Ramos (cell line): ENCODE data around the gene C2orf81.

Experiments used
- in situ Hi-C: fragments of 300-500 bp; cut with MboI; formaldehyde crosslinking; loops from one replicate; pipeline ENCODE4 v1.14.3; 2022; ENCODE audit warnings: low sequenced_read_pairs; ENCODE audit not compliant: unreplicated experiment

Gene C2orf81

DNA sequence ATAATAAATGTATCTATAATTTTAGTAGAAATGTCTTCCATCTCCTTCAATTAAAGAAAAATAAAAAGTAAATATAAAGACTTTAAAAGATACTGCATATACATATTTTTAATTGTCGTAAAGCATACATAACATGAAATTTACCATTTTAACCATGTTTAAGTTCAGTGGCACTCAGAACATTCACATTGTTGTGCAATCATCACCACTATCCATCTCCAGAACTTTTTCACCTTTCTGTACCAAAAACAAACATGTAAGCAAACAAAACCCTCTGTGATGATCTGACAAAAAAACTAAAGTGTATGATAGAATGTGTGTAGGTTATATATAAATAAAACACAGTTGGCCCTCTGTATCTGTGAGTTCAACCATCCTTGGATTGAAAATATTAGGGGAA lies 27.9 kb downstream of the C2orf81 start:
- in situ Hi-C loops = loop anchor here (10.0 kb wide), 1 partner anchor 149 kb away; no protein-coding TSS in a partner anchor

DNA sequence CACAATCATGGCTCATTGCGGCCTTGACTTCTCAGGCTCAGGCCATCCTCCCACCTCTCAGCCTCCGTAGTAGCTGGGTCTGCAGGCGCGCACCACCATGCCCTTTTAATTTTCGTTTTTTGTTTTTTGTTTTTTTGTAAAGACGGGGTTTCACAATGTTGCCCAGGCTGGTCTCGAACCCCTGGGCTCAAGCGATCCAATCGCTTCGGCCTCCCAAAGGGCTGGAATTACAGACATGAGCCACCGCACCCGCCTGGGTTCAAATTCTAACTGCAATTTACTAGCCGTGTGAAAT lies 29.0 kb downstream of the C2orf81 start:
- in situ Hi-C loops = loop anchor here (10.0 kb wide), 1 partner anchor 148 kb away; no protein-coding TSS in a partner anchor

DNA sequence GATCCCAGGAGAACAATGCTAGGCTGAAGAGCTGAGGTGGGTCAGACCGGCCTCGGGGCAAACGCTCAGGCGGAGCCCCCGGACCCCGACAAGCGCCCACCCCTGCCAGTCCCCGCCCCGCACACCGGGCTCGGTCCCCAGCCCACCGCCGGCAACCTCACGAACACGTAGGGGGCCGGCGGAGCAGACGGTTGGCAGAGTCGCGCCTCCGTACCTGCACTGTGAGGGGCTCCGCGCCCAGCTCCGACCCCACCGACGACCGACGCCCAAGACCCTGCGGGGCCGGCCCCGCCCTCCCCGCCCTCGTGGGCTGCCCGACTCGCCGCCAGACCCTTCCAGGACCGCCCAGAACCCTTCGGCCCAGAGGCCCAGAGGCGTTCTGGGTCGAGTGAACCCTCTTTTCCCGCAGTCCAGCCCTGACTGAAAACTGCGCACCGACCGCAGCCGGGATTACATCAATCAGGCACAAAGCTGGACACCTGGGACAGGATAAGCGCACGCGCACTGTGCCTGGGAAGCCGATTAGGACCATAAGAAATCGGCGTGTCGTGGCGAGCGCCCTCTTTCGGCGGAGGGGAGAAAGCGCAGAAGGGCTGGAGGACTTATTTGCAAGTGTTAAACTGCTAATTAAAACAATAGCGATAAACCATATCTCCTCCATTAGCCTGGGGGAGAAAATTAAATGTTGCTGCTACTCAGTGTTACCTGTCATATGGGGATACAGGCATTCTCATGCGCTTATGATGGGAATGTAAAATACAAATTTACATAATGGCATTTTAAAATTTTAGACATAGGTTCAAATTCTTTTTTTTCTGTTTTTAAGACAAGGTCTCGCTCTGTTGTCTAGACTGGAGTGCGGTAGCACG lies 29.6 kb downstream of the C2orf81 start:
- in situ Hi-C loops = loop anchor here (10.0 kb wide), 1 partner anchor 147 kb away; no protein-coding TSS in a partner anchor

DNA sequence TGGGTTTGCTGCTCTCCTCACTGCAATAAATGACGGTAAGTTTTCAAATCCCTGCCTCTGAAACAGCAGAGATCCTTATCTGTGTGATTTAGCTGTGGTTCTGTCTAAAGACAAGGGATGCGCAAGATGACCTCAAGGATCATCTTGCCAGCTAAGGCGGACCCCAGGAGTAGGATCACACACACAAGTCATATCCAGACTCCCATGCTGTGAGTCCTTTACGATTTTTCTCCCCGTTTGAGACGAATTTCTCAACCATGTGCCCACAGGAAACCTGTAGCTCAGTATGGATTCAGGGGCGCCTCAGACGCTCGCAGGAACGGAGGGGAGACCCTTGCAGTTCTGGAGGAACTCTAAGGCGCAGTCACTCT lies 30.2 kb downstream of the C2orf81 start:
- in situ Hi-C loops = loop anchor here (10.0 kb wide), 1 partner anchor 146 kb away; no protein-coding TSS in a partner anchor

DNA sequence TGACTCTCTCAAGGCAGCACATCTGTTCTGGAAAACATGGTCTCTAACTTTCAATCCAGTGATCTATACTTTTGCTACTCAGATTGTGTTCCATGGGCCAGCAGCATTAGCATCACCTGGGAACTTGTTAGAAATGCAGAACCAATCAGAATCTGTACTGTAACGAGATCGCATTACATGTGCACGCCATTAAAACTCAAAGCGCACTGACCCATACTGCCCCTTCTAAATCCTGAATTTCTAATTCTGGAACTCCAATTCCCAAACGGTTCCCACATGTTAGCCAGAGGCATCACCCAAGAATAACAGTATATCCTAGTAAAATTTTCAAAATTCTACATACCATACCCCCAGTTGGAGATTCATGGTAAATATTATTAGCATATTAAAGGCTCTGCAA lies 30.8 kb downstream of the C2orf81 start:
- in situ Hi-C loops = loop anchor here (10.0 kb wide), 1 partner anchor 146 kb away; no protein-coding TSS in a partner anchor

DNA sequence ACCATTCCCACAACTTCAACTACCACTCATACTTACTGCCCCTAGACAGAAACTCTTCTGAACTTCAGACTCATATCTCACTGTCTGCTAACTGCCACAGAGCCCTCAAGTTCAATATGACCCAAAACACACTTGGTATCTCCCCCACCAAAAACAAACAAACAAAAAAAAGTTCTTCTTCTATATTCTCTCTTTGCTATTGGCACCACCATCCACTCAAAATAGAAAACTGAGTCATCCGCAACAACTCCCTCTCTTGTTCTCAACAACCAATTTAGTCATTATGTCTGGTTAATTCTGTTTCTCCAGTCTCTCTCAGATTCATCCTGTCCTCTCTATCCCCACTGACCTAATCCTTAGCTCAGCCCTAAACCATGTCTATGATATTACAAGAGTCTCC lies 34.1 kb downstream of the C2orf81 start:
- in situ Hi-C loops = no loop called here

DNA sequence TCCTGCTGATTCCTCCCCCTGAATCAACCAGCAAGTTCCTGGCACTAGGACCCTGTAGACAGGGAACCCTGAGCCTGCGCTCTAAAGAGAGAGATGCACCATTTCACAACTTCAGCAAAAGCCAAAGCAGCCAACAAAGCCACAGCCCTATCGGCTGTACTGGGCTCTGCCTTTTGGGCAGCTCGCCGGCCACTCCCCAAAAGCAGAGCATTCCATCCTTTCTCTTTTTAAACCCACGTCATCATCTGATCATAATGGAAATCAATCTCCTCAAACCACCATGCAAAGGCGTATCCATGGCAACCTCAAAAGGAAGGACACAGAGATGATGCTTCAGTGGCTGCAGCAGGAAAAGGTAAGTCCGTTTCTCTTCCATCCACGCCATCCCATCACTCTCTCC lies 36.0 kb downstream of the C2orf81 start:
- in situ Hi-C loops = no loop called here

DNA sequence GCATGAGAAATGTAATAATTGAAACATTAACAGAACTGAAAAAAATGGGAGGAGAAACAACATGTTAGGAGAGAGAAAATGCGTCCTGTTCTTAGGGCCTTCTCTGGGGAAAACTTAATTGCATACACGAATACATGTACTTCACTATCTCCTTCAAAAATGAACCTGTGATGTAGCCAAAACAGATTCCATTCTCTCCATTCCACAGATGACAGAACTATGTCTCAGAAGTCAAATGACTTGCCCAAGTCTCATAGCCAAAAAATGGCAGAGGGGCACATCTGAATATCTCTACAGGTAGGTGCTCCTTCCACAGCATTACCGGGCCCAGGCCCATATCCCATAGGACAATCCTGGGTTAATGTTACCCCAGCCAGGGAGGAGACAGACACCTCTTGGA lies 37.4 kb downstream of the C2orf81 start:
- in situ Hi-C loops = no loop called here

DNA sequence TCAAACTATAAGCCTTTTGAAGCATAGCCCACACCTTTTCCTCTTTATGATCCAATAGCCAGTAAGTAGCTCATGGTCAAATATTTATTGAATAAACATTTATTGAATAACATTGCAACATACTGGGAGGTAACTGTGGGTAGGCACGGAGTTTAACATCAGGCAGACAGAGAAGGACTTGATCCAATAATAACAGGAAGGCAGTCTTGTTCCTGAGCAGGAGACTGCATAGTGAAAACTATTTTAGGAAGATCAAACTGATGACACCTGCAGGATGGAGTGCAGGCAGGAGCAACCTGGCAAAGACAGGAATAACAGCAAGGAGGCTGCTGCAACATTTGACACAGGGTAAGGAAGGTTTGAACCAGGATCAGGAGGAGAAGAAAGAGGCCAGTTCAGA lies 38.2 kb downstream of the C2orf81 start:
- in situ Hi-C loops = no loop called here

DNA sequence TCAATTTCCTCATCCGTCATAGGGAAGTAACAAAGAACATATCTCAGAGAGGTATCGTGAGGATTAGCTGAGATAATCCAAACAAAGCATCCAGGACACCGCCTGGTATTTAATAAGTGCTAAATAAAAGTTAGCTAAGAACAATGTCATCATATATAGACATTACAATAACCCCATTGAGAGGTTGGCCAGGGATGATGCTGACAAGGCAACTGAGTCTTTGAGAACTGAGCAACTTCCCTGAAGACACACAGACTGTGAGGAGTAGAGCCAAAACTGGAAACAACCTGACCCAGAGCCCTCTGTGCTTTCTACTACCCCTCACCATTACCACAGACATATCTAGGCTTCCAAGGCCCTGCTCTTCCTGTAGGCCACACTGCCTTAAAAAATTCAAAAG lies 39.7 kb downstream of the C2orf81 start:
- in situ Hi-C loops = no loop called here

DNA sequence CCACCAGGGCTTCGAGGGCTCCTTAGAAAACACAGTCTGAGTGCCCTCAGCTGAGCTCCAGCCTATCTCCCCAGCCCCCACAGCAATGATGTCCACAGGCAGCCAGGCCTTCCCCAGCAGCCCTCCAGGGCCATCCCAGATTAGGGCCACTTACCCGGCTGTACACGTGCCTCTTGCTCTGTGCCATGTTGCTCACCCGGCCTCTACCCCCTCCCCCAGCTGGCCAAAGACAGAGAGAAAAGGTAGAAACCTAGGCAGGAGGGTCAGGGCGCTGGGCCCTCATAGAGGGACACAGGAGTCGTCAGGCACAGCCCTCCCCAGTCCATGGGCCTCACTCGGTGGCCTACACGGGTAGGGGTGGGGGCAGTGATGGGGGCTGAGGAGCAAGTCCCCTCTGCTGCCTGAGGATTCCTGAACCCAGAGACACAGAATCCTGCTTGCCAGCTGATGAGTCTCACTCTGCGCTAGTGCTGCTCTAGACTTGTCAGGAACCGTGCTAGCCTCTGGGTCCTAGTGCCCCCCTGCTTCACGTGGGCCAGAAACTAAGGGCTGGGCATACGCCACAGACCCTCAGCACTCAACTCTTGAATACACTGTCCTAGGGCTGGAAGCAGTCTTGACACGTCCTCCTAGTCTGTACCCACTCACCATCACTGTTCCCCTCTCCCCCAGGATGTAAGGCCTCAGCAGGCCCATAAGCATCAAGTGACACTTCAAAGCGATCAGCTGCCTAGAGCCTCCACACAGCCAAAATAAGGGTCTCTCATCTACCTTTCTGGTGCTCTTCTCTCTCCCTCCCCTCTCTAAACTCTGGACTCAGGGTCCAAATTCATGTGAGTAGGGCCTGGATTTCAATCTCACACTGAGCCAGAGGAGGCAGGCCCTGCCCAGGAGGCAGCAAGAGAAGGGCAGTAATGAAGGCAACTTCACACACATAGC lies 41.3 kb downstream of the C2orf81 start, which contains the start of gene DCTN1:
Gene DCTN1, minus strand, starts transcription at position 461 of the 939 bp plus-strand sequence. Its CDS starts 274 bp downstream, at position 187.
- in situ Hi-C loops = no loop called here

DNA sequence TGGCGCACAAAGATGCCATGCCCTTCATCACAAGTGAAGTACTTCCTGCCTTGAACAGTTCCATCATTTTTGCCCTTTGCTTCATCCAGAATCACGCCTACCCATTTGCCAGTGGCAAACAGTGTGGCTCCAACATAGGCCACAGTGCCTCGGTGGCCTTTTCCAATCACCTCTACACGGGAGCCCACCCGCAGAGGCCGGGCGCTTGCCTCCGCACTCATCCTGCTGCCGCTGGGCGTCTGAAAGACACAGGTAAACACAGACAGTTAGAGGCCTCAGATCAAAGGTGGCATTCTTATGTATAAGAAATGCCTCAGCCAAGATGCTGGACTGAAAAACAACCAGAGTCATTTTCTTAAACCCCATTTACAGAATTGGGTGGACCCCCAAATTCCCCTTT lies 43.4 kb downstream of the C2orf81 start:
- in situ Hi-C loops = no loop called here

DNA sequence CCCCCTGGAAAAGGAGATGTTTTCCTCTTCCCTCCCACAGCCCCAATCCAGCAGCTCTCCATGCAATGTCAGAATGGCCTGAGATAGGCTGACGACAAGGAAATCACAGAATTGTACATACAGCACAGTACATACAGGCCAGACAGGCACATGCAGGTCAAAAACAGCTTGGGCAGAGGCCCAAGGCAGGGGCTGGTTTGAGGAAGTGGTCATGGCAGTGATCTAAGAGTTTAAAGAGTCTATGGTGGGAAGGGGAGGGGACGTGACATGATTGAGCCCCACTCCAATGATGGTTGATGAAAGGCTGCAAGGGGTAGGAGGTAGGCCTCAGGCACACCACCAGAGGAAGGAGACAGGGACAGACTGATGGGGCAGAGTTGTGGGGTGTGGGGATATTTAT lies 45.6 kb downstream of the C2orf81 start:
- in situ Hi-C loops = no loop called here

DNA sequence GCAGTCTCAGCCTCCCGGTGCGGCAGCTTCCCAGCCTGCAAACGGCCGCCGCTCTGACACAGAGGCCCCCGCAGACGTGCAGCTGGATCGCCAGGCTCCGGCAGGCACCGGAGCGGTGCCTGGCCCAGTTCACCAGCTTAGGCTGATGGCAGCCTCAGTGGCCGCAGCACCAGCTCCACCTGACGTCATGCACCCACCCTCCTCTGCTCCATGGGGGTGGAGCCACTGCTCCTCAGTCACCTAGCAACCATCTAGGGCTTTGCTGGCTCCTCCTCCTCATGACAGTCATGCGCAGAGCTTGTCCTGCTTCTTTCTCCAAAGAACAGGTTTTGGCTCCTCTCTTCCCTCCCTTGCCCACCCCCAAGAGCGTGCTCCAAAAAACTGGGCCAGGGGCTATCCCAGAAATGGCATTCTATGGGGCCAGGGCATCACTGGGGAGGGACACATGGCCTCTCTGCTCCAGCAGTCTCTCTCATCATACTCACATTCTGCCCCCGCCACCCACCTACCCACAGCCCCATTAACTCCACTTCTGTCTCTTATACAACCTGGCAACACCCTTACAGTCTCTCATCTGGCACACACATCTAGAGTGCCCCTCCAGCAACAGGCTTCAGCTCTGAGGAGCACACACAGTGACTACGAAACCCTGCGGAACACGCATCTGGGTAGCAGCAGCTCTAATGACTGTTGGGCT lies 46.8 kb downstream of the C2orf81 start:
- in situ Hi-C loops = no loop called here

DNA sequence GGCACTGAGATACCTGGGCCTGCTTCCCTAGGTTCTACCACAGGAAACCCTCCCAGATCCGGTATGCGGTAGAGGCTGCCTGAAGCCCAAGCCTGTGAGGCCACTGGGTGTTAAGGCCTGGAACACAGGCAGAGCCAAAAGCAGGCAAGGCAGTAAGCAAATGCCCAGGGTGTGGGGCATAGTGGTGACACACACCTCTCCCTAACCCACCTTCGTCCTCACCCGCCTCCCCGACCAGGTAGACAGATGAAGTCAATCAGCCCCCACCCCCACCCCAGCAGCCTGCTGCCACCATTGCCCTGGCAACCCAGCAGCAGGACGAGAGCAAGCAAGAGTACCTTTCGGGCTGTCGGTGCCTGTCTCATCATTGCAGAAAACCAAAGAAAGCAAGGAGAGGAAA lies 47.4 kb downstream of the C2orf81 start:
- in situ Hi-C loops = no loop called here

DNA sequence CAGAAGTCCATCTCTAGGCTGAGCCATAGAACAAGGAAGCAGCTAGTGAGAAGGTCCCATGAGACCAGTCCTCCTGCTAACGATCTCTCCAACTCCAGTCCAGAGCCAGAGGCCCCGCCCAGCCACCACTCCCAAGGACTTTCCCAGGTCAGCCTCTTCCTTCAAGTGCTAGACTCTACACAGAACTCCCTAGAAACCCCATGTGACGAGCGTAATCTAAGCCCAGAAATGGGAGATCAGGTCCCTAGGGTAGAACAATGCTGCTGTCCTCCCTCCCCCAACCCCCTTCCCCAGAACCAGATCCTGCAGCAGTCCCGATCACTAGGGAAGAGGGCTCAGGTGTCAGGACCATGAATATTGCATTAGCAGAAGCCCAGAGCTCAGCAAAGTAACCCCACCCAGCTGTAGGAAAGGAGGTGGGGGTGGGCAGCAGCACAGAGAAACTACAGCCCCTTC lies 48.2 kb downstream of the C2orf81 start:
- in situ Hi-C loops = no loop called here

DNA sequence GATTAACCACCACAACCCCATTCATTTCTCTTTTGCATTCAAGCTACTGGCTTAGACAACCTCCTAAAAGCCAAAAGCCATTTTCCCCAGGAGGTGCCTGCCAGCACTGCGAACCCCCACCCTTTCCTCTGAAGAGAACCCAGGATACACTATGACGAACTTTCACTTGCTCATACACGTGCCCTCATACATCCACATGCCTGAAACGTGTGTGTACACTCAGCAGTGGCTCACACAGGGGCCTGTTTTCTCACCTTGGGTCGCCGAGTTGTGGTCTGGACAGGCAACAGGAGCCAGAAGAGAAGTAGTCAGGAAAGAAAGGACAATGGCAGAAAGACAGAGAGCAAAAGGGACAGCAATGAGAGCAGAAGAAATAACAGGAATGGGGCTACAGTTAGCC lies 48.7 kb downstream of the C2orf81 start:
- in situ Hi-C loops = no loop called here

DNA sequence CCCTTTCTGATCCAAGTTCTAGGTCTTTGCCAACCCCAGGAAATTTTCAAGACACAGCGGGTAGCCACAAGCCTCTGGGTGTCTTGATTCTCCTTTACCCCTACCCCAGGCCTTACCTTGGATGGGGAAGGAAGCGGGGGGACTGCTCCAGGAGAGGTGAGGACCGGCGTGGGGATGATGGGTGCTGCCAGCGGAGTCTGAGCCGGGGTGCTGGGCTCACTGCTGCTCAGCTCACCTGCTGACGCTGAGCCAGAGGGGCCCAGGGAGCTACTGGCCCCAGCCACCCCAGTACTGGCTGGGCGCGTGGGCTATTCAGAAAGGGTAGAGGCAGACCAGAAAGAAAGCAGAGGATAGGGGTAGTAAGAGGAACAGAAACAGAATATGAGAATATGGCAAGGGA lies 50.0 kb downstream of the C2orf81 start:
- in situ Hi-C loops = no loop called here

DNA sequence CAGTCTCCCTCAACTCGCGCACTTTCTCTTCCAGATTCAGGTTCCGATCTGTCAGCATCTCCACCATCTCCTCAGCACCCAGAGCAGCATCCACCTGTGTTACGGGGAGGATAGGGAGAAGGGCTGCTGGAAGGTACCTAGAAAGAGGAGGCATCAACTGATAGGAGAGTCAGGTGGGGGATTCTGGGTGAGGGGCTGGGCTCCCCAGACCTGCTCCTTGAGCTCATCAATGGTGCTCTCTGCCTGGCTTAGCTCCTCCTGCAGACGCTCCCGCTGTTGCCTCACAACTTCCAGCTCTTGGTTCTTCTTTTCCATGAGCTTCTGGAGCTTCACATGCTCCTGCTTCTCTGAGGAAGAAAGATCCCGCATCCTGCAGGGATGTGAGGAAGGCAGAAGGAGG lies 51.4 kb downstream of the C2orf81 start:
- in situ Hi-C loops = no loop called here

DNA sequence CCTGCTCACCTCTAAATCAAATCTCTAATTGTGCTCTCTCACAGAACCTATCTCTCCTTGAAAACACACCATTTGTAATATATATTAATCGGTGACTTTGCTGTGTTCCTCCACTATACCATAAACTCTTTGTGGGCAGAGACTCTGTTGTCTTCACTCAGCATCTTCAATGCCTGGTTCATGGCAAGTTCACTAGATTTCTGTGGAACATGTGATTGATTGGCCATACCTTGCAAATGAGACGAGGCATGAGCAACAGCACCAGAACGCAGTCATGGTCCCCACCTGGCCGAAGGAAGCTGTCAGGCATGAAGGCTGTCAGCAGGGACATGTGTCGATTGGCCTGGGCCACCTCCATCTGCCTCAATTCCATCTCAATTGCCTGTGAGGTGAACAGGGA lies 52.9 kb downstream of the C2orf81 start:
- in situ Hi-C loops = no loop called here
